K562 (cell line): ENCODE measurements around the gene ZC3H10. TPM values are rescaled to one million over a fixed set of nuclear protein-coding genes. Genes with fewer than 3 reads are reported as not detected.

Experiments
- EHMT2 ChIP-seq: fragments of 450-650 bp; IDR thresholded peaks from 2 replicates; pipeline ENCODE4 v1.6.1; 2018; ENCODE audit warnings: antibody characterized with exemption
- ELF4 ChIP-seq: fragments of 450-650 bp; formaldehyde crosslinking; IDR thresholded peaks from 2 replicates; pipeline ENCODE4 v1.4.0; 2022; ENCODE audit warnings: missing genetic modification characterization
- GMEB1 ChIP-seq: fragments of 250-450 bp; sonication (Bioruptor Pico); IDR thresholded peaks from 2 replicates; pipeline ENCODE4 v1.4.0; 2020; ENCODE audit warnings: mild to moderate bottlenecking
- HMG20A ChIP-seq: fragments of 450-650 bp; formaldehyde crosslinking; conservative IDR thresholded peaks from 2 replicates; pipeline ENCODE4 v1.4.0; 2020; ENCODE audit warnings: mild to moderate bottlenecking, mixed read lengths
- IRF9 ChIP-seq: fragments of 450-650 bp; IDR thresholded peaks from 2 replicates; pipeline ENCODE4 v1.6.1; 2016; ENCODE audit warnings: missing biosample characterization, missing genetic modification characterization
- KLF10 ChIP-seq: fragments of 250-450 bp; sonication (Bioruptor Pico); IDR thresholded peaks from 2 replicates; pipeline ENCODE4 v1.6.1; 2021; ENCODE audit warnings: matching md5 sums
- PURB ChIP-seq: sonication (generic); formaldehyde crosslinking; IDR thresholded peaks from 2 replicates; pipeline ENCODE4 v1.9.0; 2021; ENCODE audit warnings: low read depth, mild to moderate bottlenecking, missing genetic modification reagents
- RHOXF2B ChIP-seq: fragments of 250-450 bp; sonication (Bioruptor Pico); conservative IDR thresholded peaks from 2 replicates; pipeline ENCODE4 v1.5.1; 2021
- SIX5 ChIP-seq, 2 experiments: IDR thresholded peaks; 2 replicates each; pipeline ENCODE4 v1.6.1; 2011; ENCODE audit warnings: low read length in 2 of 2, borderline replicate concordance in 1 of 2, low read depth in 1 of 2, mild to moderate bottlenecking in 1 of 2, moderate library complexity in 1 of 2; ENCODE audit not compliant: insufficient read depth in 1 of 2
- TCF3 ChIP-seq: sonication (generic); formaldehyde crosslinking; IDR thresholded peaks from 2 replicates; pipeline ENCODE4 v1.4.0; 2020; ENCODE audit warnings: mild to moderate bottlenecking, missing genetic modification reagents
- TEAD4 ChIP-seq, 2 experiments: sonication (generic) in 1 of 2; formaldehyde crosslinking in 1 of 2; IDR thresholded peaks; 2 replicates each; pipeline versions ENCODE4 v1.6.1 to v1.8.0; 2012 to 2022; ENCODE audit warnings: borderline replicate concordance in 1 of 2, inconsistent platforms in 1 of 2, low read length in 1 of 2, mild to moderate bottlenecking in 1 of 2, missing genetic modification reagents in 1 of 2
- TFE3 ChIP-seq: fragments of 450-650 bp; formaldehyde crosslinking; IDR thresholded peaks from 2 replicates; pipeline ENCODE4 v1.4.0; 2020; ENCODE audit warnings: mild to moderate bottlenecking, mixed read lengths
- TOE1 ChIP-seq, 2 experiments: fragments of 450-650 bp in 1 of 2; sonication (generic) in 1 of 2; formaldehyde crosslinking in 1 of 2; IDR thresholded peaks; 2 replicates each; pipeline versions ENCODE4 v1.7.1 to v1.8.0; 2016 to 2022; ENCODE audit warnings: borderline replicate concordance in 2 of 2, mild to moderate bottlenecking in 2 of 2, antibody characterized with exemption in 1 of 2, inconsistent platforms in 1 of 2, low read depth in 1 of 2, missing genetic modification reagents in 1 of 2, moderate library complexity in 1 of 2
- ZMIZ1 ChIP-seq, 2 experiments: fragments of 150-350 bp in 1 of 2; IDR thresholded peaks; 2 replicates each; pipeline ENCODE4 v1.6.1; 2012 to 2016; ENCODE audit warnings: low read depth in 2 of 2, low read length in 2 of 2, mild to moderate bottlenecking in 1 of 2, moderate library complexity in 1 of 2
- ZNF280A ChIP-seq: fragments of 450-650 bp; IDR thresholded peaks from 2 replicates; pipeline ENCODE4 v1.6.1; 2018; ENCODE audit warnings: mild to moderate bottlenecking, low read depth; ENCODE audit not compliant: partially characterized antibody
- ZNF3 ChIP-seq: fragments of 250-450 bp; sonication (Bioruptor Pico); IDR thresholded peaks from 2 replicates; pipeline ENCODE4 v1.5.0; 2021; ENCODE audit warnings: mild to moderate bottlenecking, moderate library complexity
- ZNF384 ChIP-seq: IDR thresholded peaks from 2 replicates; pipeline ENCODE4 v1.6.1; 2012; ENCODE audit warnings: low read depth, low read length, improper control_type of control experiment
- polyA plus RNA-seq, 8 experiments: library from polyadenylated mRNA; depleted of rRNA in 4 of 8; stranded (reverse) in 5 of 8; unstranded in 3 of 8; fragments of >200 nt; fragmentation: Nextera tagmentation in 2 of 8; fragmentation: Illumina TruSeq in 1 of 8; extraction: Ambion mirVana in 2 of 8; extraction: Trizol in 1 of 8; gene quantifications; 2 replicates each; pipeline versions ENCODE4 v1.2.1 to v1.2.3, GENCODE V29; 2011 to 2014; ENCODE audit warnings: inconsistent platforms in 1 of 8, missing spikeins in 1 of 8
- total RNA-seq, 7 experiments: library from RNA; depleted of rRNA in 6 of 7; stranded (reverse); fragments of >200 nt in 6 of 7; fragmentation: Illumina TruSeq in 2 of 7; extraction: Trizol in 2 of 7; gene quantifications; 2 replicates each; pipeline versions ENCODE4 v1.2.1 to v1.2.3, GENCODE V29; 2011 to 2021; ENCODE audit warnings: low replicate concordance in 1 of 7

The ZC3H10 gene
- total and polyA plus RNA-seq, 9 of the 15 experiments (the other 6 are each of a cell fraction or from before 2014, with no cell fraction given), result 0.31 to 4.1 (median 1.6) TPM

GRCh38 chr12:56119361-56119796 lies 1.3 kb downstream of the ZC3H10 start (continued):
- TF ChIP-seq GMEB1 (no peak), HMG20A (CRISPR knock-in tag) (no peak), ZNF280A (no peak), KLF10 (CRISPR knock-in tag) (no peak), PURB (no peak), ELF4 (no peak), EHMT2 (no peak), RHOXF2B (no peak), TCF3 (CRISPR knock-in tag) (no peak), IRF9 (tag) (no peak), TFE3 (CRISPR knock-in tag) (no peak), TOE1 (IDR thresholded peaks at IDR 0.05; ENCODE audit: borderline replicate concordance) (peak; percentile 64; the same call in 1 of the 2 replicates), TOE1 (CRISPR knock-in tag; IDR thresholded peaks at IDR 0.05; ENCODE audit: borderline replicate concordance, low read depth) (no peak), TEAD4 (IDR thresholded peaks at IDR 0.05; ENCODE audit: low read length) (no peak), TEAD4 (CRISPR knock-in tag; IDR thresholded peaks at IDR 0.05; ENCODE audit: borderline replicate concordance) (no peak), ZNF384 (no peak), ZNF3 (CRISPR knock-in tag) (no peak), SIX5 (IDR thresholded peaks at IDR 0.05; ENCODE audit: borderline replicate concordance in 1 of 2, insufficient read depth in 1 of 2, low read depth in 1 of 2, low read length in 2 of 2) (no peak), ZMIZ1 (IDR thresholded peaks at IDR 0.05; ENCODE audit: low read depth in 2 of 2, low read length in 2 of 2) (no peak)
